Measurements from ENCODE around the gene ASTN1. TPM values are rescaled to one million over a fixed set of nuclear protein-coding genes. Genes with fewer than 3 reads are reported as not detected.
A peak's percentile ranks its signal among the peaks of the same experiment; 100 is the strongest.
"Not testable (repeated sequence)": the region's sequence is repeated elsewhere in the genome, so short reads cannot be mapped to it uniquely, and the experiment has no call there.

The ASTN1 gene
- total RNA-seq, 1 experiment from 2014 or later = 0.13 TPM

DNA sequence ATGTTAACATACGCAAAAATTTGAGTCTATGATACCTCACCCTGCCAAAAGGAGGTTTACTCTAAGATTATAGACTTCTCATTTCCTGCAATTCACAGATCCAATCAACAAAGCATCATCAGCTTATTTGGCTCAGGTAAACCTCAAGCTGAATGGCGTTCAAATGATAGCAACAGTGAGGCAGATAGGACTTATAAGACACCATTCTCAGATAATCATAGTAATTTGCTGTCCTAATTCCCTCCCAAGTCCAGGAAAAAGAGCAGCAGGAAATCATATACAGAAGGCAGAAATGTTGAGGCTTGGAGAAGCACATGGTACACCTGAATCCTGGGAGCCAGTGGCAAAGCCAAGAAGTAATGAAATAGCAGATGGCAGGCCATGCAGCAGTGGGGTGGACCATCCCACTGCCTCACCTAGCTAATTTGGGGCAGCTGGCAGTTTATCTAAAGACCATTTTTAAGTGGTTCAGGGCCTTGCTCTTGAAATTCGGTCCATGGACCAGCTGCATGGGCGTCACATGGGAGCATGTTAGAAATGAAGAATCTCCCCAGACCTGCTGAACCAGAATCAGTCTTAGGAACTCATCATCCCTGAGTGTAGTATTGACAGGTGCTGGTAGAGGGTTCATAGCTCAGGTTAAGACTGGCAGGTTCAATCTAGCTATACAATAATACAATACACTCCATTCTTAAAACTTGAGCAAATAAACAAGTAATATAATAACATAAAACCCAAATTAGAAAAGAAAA lies 57.7 kb downstream of the ASTN1 start:
- Histone ChIP-seq H3K27me3 (replicated peaks) (peaks cover 6% of the 10 kb centered on the region), H3K36me3 (no peaks in the 10 kb centered on the region), H3K4me1 (replicated peaks) (no peaks in the 10 kb centered on the region), H3K27ac (no peak overlapping the region), H3K4me3 (no peak overlapping the region), H3K9me3 (replicated peaks) (no peaks in the 10 kb centered on the region)
- DNase-seq (ENCODE audit: low read depth in 1 of 2, low spot score in 2 of 2) = no peak

DNA sequence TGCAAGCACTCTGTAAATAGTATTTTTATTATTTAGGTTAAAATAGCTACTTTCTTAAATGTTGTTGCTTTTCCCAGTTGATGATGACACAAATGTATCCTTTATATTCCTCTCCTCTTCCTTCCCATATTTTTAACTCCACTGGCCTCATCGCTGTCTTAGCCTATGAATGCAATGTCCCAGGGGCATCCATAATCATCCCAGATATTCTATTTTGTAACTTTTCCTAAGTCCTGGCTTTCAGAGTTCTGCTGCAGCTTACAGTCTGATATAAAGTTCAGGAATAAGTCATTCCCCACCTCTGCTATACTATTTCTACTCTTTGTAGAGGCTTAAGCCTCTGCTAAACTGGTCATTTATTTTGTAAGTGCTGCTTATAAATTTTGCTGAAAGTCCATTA lies 58.3 kb downstream of the ASTN1 start:
- Histone ChIP-seq H3K27ac (no peak overlapping the region), H3K4me3 (no peak overlapping the region), H3K27me3 (replicated peaks) (peaks cover 4% of the 10 kb centered on the region), H3K4me1 (replicated peaks) (no peaks in the 10 kb centered on the region), H3K36me3 (no peaks in the 10 kb centered on the region), H3K9me3 (replicated peaks) (no peaks in the 10 kb centered on the region)
- no peak for DNase-seq (ENCODE audit: low read depth in 1 of 2, low spot score in 2 of 2)

DNA sequence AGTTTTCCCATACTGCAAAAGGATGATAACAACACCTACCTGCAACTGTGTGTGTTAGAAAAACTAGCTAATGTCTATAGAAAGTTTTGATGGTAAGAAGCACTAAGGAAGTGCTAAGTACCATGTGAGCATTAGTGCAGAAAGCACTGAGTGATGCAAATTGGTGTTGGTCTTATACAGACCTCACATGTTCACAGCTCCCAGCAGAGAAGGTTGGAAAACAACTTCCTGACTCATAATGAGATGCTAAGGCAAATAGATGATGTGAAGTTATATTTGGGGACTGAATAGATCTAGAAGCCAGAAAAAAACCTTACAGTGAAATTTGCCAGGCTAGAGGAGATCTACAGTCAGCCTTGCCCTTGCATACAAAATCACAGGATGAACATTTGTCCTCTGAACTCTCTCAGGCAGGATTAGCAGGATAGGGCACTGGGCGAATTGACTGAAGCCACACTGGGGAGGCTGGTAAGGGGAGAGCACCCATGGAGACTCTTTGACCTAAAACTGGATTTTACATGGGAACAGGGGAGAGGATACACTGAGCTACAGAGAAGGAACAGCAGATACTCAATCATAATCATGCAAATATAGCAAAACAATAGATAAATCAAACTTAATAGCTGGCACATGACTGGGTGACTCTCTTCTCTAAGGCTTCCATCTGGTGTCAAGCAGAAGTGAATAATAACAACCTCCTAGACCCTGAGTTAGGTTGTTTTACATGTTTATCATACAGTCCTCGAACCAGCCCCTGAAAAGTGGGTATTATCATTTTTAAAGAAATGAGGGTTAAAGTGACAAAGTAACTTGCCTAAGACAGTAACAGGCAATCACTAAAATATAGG lies 61.3 kb downstream of the ASTN1 start:
- no peak for DNase-seq (ENCODE audit: low read depth in 1 of 2, low spot score in 2 of 2)
- H3K27ac ChIP-seq = no peak overlapping the region
- no peaks in the 10 kb centered on the region for H3K4me1 ChIP-seq (replicated peaks)
- no peaks in the 10 kb centered on the region for H3K9me3 ChIP-seq (replicated peaks)
- no peaks in the 10 kb centered on the region for H3K36me3 ChIP-seq
- peaks cover 3% of the 10 kb centered on the region for H3K27me3 ChIP-seq (replicated peaks)
- H3K4me3 ChIP-seq = no peak overlapping the region

DNA sequence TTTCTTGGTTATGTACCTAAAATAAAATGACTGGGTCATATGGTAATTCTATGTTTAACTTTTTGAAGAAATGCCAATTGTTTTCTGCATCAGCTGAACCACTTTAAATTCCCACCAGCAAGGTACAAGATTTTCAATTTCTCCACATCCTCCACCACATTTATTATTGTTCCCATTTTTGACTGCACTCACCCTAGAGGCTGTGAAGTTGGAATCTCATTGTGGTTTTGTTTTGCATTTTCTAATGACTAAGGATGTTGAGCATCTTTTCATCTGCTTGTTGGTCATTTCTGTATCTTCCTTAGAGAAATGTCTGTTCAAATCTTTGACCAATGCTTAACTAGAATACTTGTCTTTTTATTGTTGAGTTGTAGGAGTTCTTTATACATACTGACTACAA lies 72.5 kb downstream of the ASTN1 start:
- Histone ChIP-seq H3K27me3 (replicated peaks) (no peaks in the 10 kb centered on the region), H3K36me3 (no peaks in the 10 kb centered on the region), H3K4me1 (replicated peaks) (peaks cover 3% of the 10 kb centered on the region; the same call in 1 of the 2 replicates), H3K9me3 (replicated peaks) (no peaks in the 10 kb centered on the region), H3K27ac (no peak overlapping the region), H3K4me3 (no peak overlapping the region)
- DNase-seq (ENCODE audit: low read depth in 1 of 2, low spot score in 2 of 2) = no peak

DNA sequence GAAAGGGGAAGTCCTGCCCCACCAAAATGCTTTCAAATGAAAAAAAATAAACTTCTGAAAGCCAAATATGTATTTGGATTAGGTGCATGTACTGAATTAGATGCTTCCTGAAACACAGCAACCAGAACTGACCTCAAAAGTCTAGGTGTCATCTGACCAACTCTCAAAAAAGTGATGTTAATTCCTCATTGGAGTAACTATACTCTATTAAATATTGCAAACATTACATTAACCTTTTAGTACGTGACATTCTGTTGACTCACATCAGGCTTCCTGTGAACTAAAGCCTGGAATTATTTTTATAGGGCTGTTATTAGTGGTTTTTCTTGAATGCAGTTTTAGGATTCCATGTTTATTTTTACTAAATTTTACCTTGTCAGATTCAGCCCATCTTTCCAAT lies 73.5 kb downstream of the ASTN1 start:
- Histone ChIP-seq H3K36me3 (no peaks in the 10 kb centered on the region), H3K9me3 (replicated peaks) (no peaks in the 10 kb centered on the region), H3K4me3 (no peak overlapping the region), H3K27me3 (replicated peaks) (no peaks in the 10 kb centered on the region), H3K27ac (no peak overlapping the region), H3K4me1 (replicated peaks) (peaks cover 3% of the 10 kb centered on the region; the same call in 1 of the 2 replicates)
- DNase-seq (ENCODE audit: low read depth in 1 of 2, low spot score in 2 of 2) = no peak

DNA sequence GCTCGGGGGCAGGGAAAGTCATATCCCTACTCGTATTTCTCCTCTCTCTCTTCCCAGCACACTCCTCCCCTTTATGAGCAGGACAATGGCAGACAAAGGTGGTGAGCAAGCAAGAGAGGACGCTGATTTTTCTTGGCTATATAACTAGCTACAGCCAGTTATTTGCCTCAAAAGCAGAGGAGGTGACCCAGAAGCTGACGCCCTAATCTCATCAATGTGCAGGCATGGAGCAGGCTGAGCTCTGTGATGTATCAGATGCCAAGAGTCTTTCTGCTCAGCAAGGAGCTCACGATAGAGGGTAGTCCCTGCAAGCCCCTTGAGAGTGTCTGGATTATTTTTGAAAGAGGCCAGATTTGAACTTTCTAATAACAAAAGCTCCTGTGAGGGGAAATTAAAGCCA lies 75.5 kb downstream of the ASTN1 start:
- no peaks in the 10 kb centered on the region for H3K9me3 ChIP-seq (replicated peaks)
- DNase-seq (ENCODE audit: low read depth in 1 of 2, low spot score in 2 of 2) = no peak
- H3K27me3 ChIP-seq (replicated peaks) = no peaks in the 10 kb centered on the region
- no peak overlapping the region for H3K4me3 ChIP-seq
- H3K36me3 ChIP-seq = no peaks in the 10 kb centered on the region
- peaks cover 3% of the 10 kb centered on the region; the same call in 1 of the 2 replicates for H3K4me1 ChIP-seq (replicated peaks)
- H3K27ac ChIP-seq = no peak overlapping the region

DNA sequence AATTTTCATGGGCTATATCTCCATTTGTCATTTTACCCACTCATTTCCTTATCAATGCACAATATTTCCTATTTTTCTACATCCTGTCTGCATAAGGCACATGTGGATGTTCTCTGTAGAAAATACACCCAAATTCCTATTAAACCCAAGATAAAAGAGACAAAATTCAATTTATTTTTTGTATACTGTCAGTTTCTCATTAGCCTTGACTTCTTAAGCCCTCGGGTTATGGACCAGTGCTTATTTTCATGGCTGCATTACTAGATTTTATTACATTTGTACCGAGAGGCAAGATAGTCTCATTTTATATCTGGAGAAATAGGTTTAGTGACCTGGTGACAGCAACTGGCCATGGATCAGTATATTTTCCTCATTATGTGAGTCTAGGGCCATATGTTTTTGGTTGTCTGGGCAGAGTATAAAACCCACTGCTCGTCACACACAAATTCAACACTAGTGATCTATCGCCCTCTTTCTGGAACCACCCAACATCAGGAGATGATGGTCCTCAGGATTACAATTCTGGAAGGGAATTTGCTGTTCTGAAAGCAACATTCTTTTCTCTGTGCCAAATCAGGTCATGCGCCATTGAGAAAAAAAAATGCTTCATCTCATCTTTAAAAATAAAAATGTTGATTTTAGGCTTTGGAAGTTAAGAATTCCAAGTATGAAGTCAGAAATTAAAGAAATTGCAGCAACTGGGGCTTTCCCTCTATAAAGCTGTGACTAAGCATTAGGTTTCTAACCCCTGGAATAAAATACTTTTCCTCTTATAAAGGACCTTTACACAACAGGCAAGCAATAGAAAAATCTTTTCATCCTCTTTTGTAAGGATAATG lies 81.4 kb downstream of the ASTN1 start:
- H3K4me3 ChIP-seq = no peak overlapping the region
- no peaks in the 10 kb centered on the region for H3K4me1 ChIP-seq (replicated peaks)
- H3K9me3 ChIP-seq (replicated peaks) = no peaks in the 10 kb centered on the region
- H3K27ac ChIP-seq = no peak overlapping the region
- H3K27me3 ChIP-seq (replicated peaks) = no peaks in the 10 kb centered on the region
- H3K36me3 ChIP-seq = no peaks in the 10 kb centered on the region
- peak in 1 of 2 experiments; percentile 10 for DNase-seq (ENCODE audit: low read depth in 1 of 2, low spot score in 2 of 2)

DNA sequence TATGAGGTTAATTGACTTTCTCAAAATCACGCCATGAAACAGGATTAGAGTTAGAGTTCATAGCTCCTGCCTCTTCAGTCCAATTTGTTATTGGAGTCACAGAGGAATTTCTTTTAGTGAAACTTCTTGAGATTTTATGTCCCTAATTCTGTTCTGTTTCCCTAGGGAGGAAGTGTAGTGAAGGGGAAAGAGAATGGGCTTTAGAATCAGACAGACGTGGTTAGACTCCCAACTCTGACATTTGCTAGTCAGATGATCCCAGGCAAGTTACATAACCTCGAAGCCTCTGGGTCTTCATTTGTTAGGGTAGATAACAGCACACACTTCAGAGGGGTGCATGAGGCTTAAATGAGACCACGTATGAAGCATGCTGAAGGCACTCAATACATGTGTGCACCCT lies 83.9 kb downstream of the ASTN1 start:
- H3K4me3 ChIP-seq = no peak overlapping the region
- no peaks in the 10 kb centered on the region for H3K9me3 ChIP-seq (replicated peaks)
- DNase-seq (ENCODE audit: low read depth in 1 of 2, low spot score in 2 of 2) = no peak
- H3K4me1 ChIP-seq (replicated peaks) = no peaks in the 10 kb centered on the region
- H3K27ac ChIP-seq = no peak overlapping the region
- no peaks in the 10 kb centered on the region for H3K27me3 ChIP-seq (replicated peaks)
- H3K36me3 ChIP-seq = no peaks in the 10 kb centered on the region

DNA sequence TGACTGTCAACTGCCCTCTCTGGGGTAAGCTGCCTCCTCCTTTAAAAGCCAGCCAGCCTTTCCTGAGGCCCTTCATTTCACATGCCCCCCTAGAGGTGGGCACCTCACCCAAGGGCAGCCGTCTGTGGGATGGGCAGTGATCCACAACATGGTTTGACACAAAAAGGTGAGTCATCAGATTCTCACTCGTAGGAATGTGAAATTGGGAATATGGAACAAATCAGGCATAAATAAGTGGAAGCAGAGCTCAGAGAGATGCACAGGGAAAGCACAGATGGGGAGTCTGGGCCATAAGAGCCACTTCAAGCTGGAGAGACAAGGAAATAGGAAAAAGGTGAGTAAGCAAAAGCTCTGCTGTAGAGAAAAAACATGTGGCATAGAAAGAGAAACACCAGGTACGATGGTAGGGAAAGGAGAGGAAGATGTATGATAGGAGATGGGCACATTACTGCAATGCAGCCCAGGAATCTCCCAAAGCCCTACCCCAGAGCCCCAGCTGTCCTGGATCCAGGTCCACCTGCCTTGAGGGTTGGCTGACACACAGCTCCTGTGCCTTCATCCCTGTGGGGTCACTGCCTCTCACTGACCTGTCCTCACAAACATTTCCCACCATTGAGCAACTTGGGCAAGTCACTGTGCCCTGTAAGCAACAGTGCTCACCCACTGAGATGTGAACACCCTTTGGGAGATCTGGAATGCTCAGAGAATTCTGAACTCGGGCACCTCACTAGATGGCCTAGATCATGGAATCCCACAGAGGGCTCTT lies 86.6 kb downstream of the ASTN1 start:
- no peak overlapping the region for H3K27ac ChIP-seq
- no peaks in the 10 kb centered on the region for H3K36me3 ChIP-seq
- H3K4me3 ChIP-seq = no peak overlapping the region
- H3K9me3 ChIP-seq (replicated peaks) = no peaks in the 10 kb centered on the region
- no peak for DNase-seq (ENCODE audit: low read depth in 1 of 2, low spot score in 2 of 2)
- H3K27me3 ChIP-seq (replicated peaks) = no peaks in the 10 kb centered on the region
- no peaks in the 10 kb centered on the region for H3K4me1 ChIP-seq (replicated peaks)

DNA sequence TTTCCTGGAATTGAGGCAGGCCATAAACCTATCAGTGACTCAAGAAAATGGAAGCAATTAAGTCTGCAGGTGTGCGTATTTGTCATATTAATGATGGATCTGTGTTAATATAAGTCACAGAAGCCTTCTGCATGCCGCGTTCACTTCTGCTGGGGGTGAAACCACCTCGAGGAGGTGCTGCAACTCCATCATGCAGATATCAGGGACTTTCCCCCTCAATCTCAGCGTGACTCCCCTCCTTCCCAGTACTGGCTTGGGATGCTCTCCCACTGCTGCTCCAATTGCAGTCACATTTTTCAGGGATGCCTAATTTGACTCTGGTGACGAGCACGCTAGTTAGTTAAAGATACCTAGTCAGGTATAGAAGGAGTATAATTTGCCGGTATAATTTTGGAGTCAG lies 87.5 kb downstream of the ASTN1 start:
- no peak overlapping the region for H3K4me3 ChIP-seq
- no peaks in the 10 kb centered on the region for H3K4me1 ChIP-seq (replicated peaks)
- no peak for DNase-seq (ENCODE audit: low read depth in 1 of 2, low spot score in 2 of 2)
- no peak overlapping the region for H3K27ac ChIP-seq
- no peaks in the 10 kb centered on the region for H3K36me3 ChIP-seq
- H3K27me3 ChIP-seq (replicated peaks) = no peaks in the 10 kb centered on the region
- no peaks in the 10 kb centered on the region for H3K9me3 ChIP-seq (replicated peaks)

DNA sequence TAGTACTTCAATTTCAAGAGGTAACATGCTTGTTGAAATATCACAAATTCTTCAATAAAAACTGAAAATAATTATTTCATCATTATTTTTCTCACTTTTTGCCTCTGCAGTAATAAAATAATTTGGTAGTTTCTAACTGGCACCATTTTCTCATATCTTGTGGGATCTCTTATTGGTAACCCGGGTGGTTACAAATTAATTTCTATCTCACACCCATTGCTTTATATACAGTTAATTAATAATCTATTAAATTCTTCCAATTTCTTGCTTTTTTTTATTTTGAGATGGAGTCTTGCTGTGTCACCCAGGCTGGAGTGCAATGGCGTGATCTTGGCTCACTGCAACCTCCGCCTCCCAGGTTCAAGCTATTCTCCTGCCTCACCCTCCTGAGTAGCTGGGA lies 89.7 kb downstream of the ASTN1 start:
- H3K27ac ChIP-seq; H3K4me1 ChIP-seq (replicated peaks); DNase-seq (ENCODE audit: low read depth in 1 of 2, low spot score in 2 of 2); H3K36me3 ChIP-seq; H3K4me3 ChIP-seq; H3K9me3 ChIP-seq (replicated peaks); H3K27me3 ChIP-seq (replicated peaks): not testable (repeated sequence)

DNA sequence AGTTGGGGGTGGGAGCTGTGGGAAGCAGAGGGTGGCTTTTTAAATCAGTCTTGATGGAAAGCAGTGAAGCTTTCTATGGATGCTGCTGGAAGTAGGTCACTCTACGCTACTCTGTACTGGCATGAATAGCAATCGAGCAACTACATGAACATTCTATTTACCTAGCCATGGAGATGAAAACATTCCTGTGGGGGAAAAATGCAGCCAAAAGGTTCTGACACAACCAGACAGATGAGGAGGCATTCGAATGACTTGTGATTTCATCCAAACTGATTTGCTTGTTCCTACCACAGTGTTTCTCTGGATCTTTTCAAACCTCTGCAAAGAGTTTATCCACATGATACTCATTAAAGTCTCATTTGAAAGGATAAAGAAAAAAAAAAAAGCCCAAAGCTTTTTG lies 95.0 kb downstream of the ASTN1 start:
- DNase-seq (ENCODE audit: low read depth in 1 of 2, low spot score in 2 of 2) = no peak
- no peak overlapping the region for H3K4me3 ChIP-seq
- H3K9me3 ChIP-seq (replicated peaks) = no peaks in the 10 kb centered on the region
- H3K27ac ChIP-seq = no peak overlapping the region
- H3K27me3 ChIP-seq (replicated peaks) = no peaks in the 10 kb centered on the region
- no peaks in the 10 kb centered on the region for H3K36me3 ChIP-seq
- no peaks in the 10 kb centered on the region for H3K4me1 ChIP-seq (replicated peaks)

DNA sequence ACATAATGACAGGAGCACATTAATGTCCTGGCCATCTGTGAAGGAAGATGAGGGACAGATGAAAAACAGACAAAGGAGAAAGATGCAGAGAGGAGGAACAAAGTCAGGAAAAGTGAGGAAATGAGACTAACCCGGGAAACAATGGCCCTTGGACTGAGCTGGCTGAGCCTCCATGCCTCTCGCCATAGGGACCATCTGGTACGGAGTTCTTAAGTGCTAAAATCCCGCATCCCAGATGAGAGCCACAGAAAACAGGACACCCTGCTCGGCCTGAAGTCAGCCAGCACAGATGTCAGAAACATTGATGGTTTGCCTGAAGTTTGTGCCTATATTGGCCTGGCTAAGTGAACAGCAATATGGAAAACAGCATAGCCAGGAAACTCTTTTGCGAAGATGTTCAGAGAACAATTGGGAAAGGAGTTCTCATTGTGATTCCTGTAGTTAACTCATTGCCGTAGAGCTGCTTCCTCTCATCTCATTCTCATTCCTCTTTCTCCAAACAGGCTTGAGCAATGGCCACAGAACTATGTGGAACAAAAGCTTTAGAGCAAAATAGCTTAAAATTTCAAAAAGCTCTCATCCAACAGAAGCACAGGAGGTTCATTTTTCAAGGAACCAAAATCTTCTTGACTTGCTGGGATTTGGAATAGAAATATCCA lies 96.6 kb downstream of the ASTN1 start:
- Histone ChIP-seq H3K4me3 (no peak overlapping the region), H3K9me3 (replicated peaks) (no peaks in the 10 kb centered on the region), H3K4me1 (replicated peaks) (no peaks in the 10 kb centered on the region), H3K27ac (no peak overlapping the region), H3K36me3 (no peaks in the 10 kb centered on the region), H3K27me3 (replicated peaks) (no peaks in the 10 kb centered on the region)
- no peak for DNase-seq (ENCODE audit: low read depth in 1 of 2, low spot score in 2 of 2)

Measured in SJSA1 (cell line).